ENCODE data around the gene PRMT3. TPM values are rescaled to one million over a fixed set of nuclear protein-coding genes. Genes with fewer than 3 reads are reported as not detected.
A peak's percentile ranks its signal among the peaks of the same experiment; 100 is the strongest.
"Not testable (repeated sequence)": the region's sequence is repeated elsewhere in the genome, so short reads cannot be mapped to it uniquely, and the experiment has no call there.

Gene PRMT3
- total and polyA plus RNA-seq, 2 donors (not counting 1 experiment from before 2014, with no cell fraction given) = 6.0 to 18.3 TPM

GRCh38 chr11:20374741-20375300 lies 12.7 kb upstream of the PRMT3 start:
- ChIA-PET CTCF (interaction anchor here (0.9 kb wide), 1 partner anchor 21 kb away, joined by 3 read pairs; no protein-coding TSS in a partner anchor), POLR2A (no interaction called here)
- H2AFZ ChIP-seq (ENCODE audit: insufficient read depth, low read depth, low read length, poor library complexity, severe bottlenecking) = no peak overlapping the region
- H3K27ac ChIP-seq (ENCODE audit: low read length in 2 of 2) = no peak overlapping the region
- H3K36me3 ChIP-seq (replicated peaks in 1 of 2; ENCODE audit: control extremely low read depth in 1 of 2, control insufficient read depth in 1 of 2, extremely low read depth in 1 of 2, insufficient read depth in 2 of 2, low read length in 1 of 2) = peaks cover 0 to 41% of the 10 kb centered on the region in 2 experiments
- Mint-ChIP-seq H3K27ac (no peak overlapping the region), H3K4me1 (no peaks in the 10 kb centered on the region), H3K4me3 (no peak overlapping the region), H3K9me3 (ENCODE audit: insufficient read depth) (no peaks in the 10 kb centered on the region), H3K27me3 (no peaks in the 10 kb centered on the region)
- TF ChIP-seq CTCF (IDR thresholded peaks at IDR 0.05) = no peak
- no peak for TF ChIP-seq EZH2 (IDR thresholded peaks at IDR 0.05; ENCODE audit: borderline replicate concordance, insufficient read depth, low read depth, low read length, poor library complexity, severe bottlenecking)
- 100% methylated on average over 2 of the region's 9 CpGs for WGBS (ENCODE audit: insufficient coverage)
- no peak overlapping the region for H3K4me3 ChIP-seq (ENCODE audit: control extremely low read depth in 1 of 5, extremely low read depth in 1 of 5, insufficient read depth in 1 of 5, low read depth in 2 of 5, low read length in 4 of 5)
- H3K4me1 ChIP-seq (ENCODE audit: control insufficient read depth in 2 of 2, insufficient read depth in 2 of 2, low read length in 2 of 2) = no peaks in the 10 kb centered on the region
- H3K4me2 ChIP-seq (replicated peaks; ENCODE audit: low read depth, low read length, poor library complexity, severe bottlenecking) = no peak overlapping the region
- DNase-seq (no peak), ATAC-seq (ENCODE audit: low read depth) (no peak)
- H3K9ac ChIP-seq (ENCODE audit: low read length) = no peak overlapping the region
- intact Hi-C loops (cut with micrococcal nuclease) = no loop called here
- H4K20me1 ChIP-seq (ENCODE audit: control insufficient read depth, insufficient read depth, low read length, poor library complexity, severe bottlenecking) = no peaks in the 10 kb centered on the region
- H3K79me2 ChIP-seq (ENCODE audit: control insufficient read depth, insufficient read depth, low read length) = no peaks in the 10 kb centered on the region
- no peaks in the 10 kb centered on the region for H3K9me3 ChIP-seq (ENCODE audit: control extremely low read depth in 1 of 3, control insufficient read depth in 2 of 3, insufficient read depth in 1 of 3, low read length in 2 of 3)
- H3K27me3 ChIP-seq (replicated peaks in 1 of 4; ENCODE audit: control extremely low read depth in 1 of 4, control insufficient read depth in 3 of 4, insufficient read depth in 4 of 4, low read length in 3 of 4) = no peaks in the 10 kb centered on the region

GRCh38 chr11:20376162-20376730 lies 11.3 kb upstream of the PRMT3 start:
- WGBS (ENCODE audit: insufficient coverage) = no CpG with 5 or more reads among the region's 3 CpGs
- no peaks in the 10 kb centered on the region for H3K79me2 ChIP-seq (ENCODE audit: control insufficient read depth, insufficient read depth, low read length)
- no peak overlapping the region for H2AFZ ChIP-seq (ENCODE audit: insufficient read depth, low read depth, low read length, poor library complexity, severe bottlenecking)
- no peak overlapping the region for H3K4me2 ChIP-seq (replicated peaks; ENCODE audit: low read depth, low read length, poor library complexity, severe bottlenecking)
- no peak overlapping the region for H3K27ac ChIP-seq (ENCODE audit: low read length in 2 of 2)
- peaks cover 0 to 35% of the 10 kb centered on the region in 2 experiments for H3K36me3 ChIP-seq (replicated peaks in 1 of 2; ENCODE audit: control extremely low read depth in 1 of 2, control insufficient read depth in 1 of 2, extremely low read depth in 1 of 2, insufficient read depth in 2 of 2, low read length in 1 of 2)
- no peaks in the 10 kb centered on the region for H4K20me1 ChIP-seq (ENCODE audit: control insufficient read depth, insufficient read depth, low read length, poor library complexity, severe bottlenecking)
- H3K27me3 ChIP-seq (replicated peaks in 1 of 4; ENCODE audit: control extremely low read depth in 1 of 4, control insufficient read depth in 3 of 4, insufficient read depth in 4 of 4, low read length in 3 of 4) = no peaks in the 10 kb centered on the region
- ChIA-PET POLR2A (no interaction called here), CTCF (interaction anchor here (0.8 kb wide), 1 partner anchor 21 kb away, joined by 4 read pairs; no protein-coding TSS in a partner anchor)
- no peaks in the 10 kb centered on the region for H3K9me3 ChIP-seq (ENCODE audit: control extremely low read depth in 1 of 3, control insufficient read depth in 2 of 3, insufficient read depth in 1 of 3, low read length in 2 of 3)
- intact Hi-C loops (cut with micrococcal nuclease) = no loop called here
- no peak for ATAC-seq (ENCODE audit: low read depth)
- Mint-ChIP-seq H3K27me3 (no peaks in the 10 kb centered on the region), H3K9me3 (ENCODE audit: insufficient read depth) (no peaks in the 10 kb centered on the region), H3K27ac (no peak overlapping the region), H3K4me3 (no peak overlapping the region), H3K4me1 (no peaks in the 10 kb centered on the region)
- TF ChIP-seq EZH2 (IDR thresholded peaks at IDR 0.05; ENCODE audit: borderline replicate concordance, insufficient read depth, low read depth, low read length, poor library complexity, severe bottlenecking) = no peak
- no peak for TF ChIP-seq CTCF (IDR thresholded peaks at IDR 0.05)
- H3K4me1 ChIP-seq (ENCODE audit: control insufficient read depth in 2 of 2, insufficient read depth in 2 of 2, low read length in 2 of 2) = no peaks in the 10 kb centered on the region
- no peak overlapping the region for H3K9ac ChIP-seq (ENCODE audit: low read length)
- DNase-seq = no peak
- no peak overlapping the region for H3K4me3 ChIP-seq (ENCODE audit: control extremely low read depth in 1 of 5, extremely low read depth in 1 of 5, insufficient read depth in 1 of 5, low read depth in 2 of 5, low read length in 4 of 5)

GRCh38 chr11:20385996-20386395 lies 1.5 kb upstream of the PRMT3 start:
- Histone ChIP-seq H3K4me1 (ENCODE audit: control insufficient read depth in 2 of 2, insufficient read depth in 2 of 2, low read length in 2 of 2) (peaks cover 11 to 15% of the 10 kb centered on the region in 2 donors), H3K36me3 (replicated peaks in 1 of 2; ENCODE audit: control extremely low read depth in 1 of 2, control insufficient read depth in 1 of 2, extremely low read depth in 1 of 2, insufficient read depth in 2 of 2, low read length in 1 of 2) (peaks cover 1 to 10% of the 10 kb centered on the region in 2 experiments), H3K79me2 (ENCODE audit: control insufficient read depth, insufficient read depth, low read length) (peaks cover 15% of the 10 kb centered on the region)
- POLR2A ChIA-PET; H3K9me3 ChIP-seq (ENCODE audit: control extremely low read depth in 1 of 3, control insufficient read depth in 2 of 3, insufficient read depth in 1 of 3, low read length in 2 of 3); H3K9ac ChIP-seq (ENCODE audit: low read length); DNase-seq; ATAC-seq (ENCODE audit: low read depth); H4K20me1 ChIP-seq (ENCODE audit: control insufficient read depth, insufficient read depth, low read length, poor library complexity, severe bottlenecking); H3K27me3 ChIP-seq (replicated peaks in 1 of 4; ENCODE audit: control extremely low read depth in 1 of 4, control insufficient read depth in 3 of 4, insufficient read depth in 4 of 4, low read length in 3 of 4); H3K4me3 ChIP-seq (ENCODE audit: control extremely low read depth in 1 of 5, extremely low read depth in 1 of 5, insufficient read depth in 1 of 5, low read depth in 2 of 5, low read length in 4 of 5); H3K27ac ChIP-seq (ENCODE audit: low read length in 2 of 2); H2AFZ ChIP-seq (ENCODE audit: insufficient read depth, low read depth, low read length, poor library complexity, severe bottlenecking); H3K27me3 Mint-ChIP-seq; H3K9me3 Mint-ChIP-seq (ENCODE audit: insufficient read depth); H3K4me2 ChIP-seq (replicated peaks; ENCODE audit: low read depth, low read length, poor library complexity, severe bottlenecking): not testable (repeated sequence)
- peak overlapping the region; percentile 72 for H3K27ac Mint-ChIP-seq
- intact Hi-C loops (cut with micrococcal nuclease) = loop anchor here (5.0 kb wide), 1 partner anchor 1269 kb away; the partner anchor contains the start of gene ZDHHC13
- H3K4me1 Mint-ChIP-seq = peaks cover 23% of the 10 kb centered on the region
- CTCF ChIA-PET = interaction anchor here (1.7 kb wide), 1 partner anchor 18 kb away, joined by 7 read pairs; no protein-coding TSS in a partner anchor
- WGBS (ENCODE audit: insufficient coverage) = 89% methylated on average over 11 of the region's 15 CpGs
- peak overlapping the region; percentile 96 for H3K4me3 Mint-ChIP-seq
